ACC112 (cell line): Measurements from ENCODE around the gene TNNI3K.
A peak's percentile ranks its signal among the peaks of the same experiment; 100 is the strongest.

Experiments
- H2AFZ ChIP-seq: fragments of 200-600 bp; sonication (generic); one replicate; pipeline ENCODE4 v1.6.0; 2017; ENCODE audit warnings: antibody characterized with exemption, low read length; ENCODE audit not compliant: unreplicated experiment
- H3K27ac ChIP-seq: fragments of 200-600 bp; sonication (generic); 2 replicates; pipeline ENCODE4 v1.5.1; 2014; ENCODE audit warnings: low read depth, mild to moderate bottlenecking, antibody characterized with exemption, low read length, moderate library complexity
- H3K27me3 ChIP-seq: fragments of 200-600 bp; sonication (generic); 2 replicates; pipeline ENCODE4 v1.6.1; 2014; ENCODE audit warnings: mild to moderate bottlenecking, antibody characterized with exemption, low read length, moderate library complexity, mixed read lengths; ENCODE audit not compliant: insufficient read depth
- H3K36me3 ChIP-seq: fragments of 200-600 bp; sonication (generic); 2 replicates; pipeline ENCODE4 v1.6.1; 2016; ENCODE audit warnings: mild to moderate bottlenecking, antibody characterized with exemption, low read length, moderate library complexity, mixed read lengths; ENCODE audit not compliant: insufficient read depth
- H3K4me1 ChIP-seq: fragments of 200-600 bp; sonication (generic); one replicate; pipeline ENCODE4 v1.6.1; 2016; ENCODE audit warnings: low read length, mixed read lengths; ENCODE audit not compliant: insufficient read depth, unreplicated experiment, control insufficient read depth
- H3K4me3 ChIP-seq: fragments of 200-600 bp; sonication (generic); 2 replicates; pipeline ENCODE4 v1.5.1; 2014; ENCODE audit warnings: mild to moderate bottlenecking, low read depth, low read length
- H3K79me2 ChIP-seq: fragments of 200-600 bp; sonication (generic); one replicate; pipeline ENCODE4 v1.6.0; 2016; ENCODE audit warnings: low read length; ENCODE audit not compliant: control insufficient read depth, unreplicated experiment, insufficient read depth

TNNI3K gene, protein sequence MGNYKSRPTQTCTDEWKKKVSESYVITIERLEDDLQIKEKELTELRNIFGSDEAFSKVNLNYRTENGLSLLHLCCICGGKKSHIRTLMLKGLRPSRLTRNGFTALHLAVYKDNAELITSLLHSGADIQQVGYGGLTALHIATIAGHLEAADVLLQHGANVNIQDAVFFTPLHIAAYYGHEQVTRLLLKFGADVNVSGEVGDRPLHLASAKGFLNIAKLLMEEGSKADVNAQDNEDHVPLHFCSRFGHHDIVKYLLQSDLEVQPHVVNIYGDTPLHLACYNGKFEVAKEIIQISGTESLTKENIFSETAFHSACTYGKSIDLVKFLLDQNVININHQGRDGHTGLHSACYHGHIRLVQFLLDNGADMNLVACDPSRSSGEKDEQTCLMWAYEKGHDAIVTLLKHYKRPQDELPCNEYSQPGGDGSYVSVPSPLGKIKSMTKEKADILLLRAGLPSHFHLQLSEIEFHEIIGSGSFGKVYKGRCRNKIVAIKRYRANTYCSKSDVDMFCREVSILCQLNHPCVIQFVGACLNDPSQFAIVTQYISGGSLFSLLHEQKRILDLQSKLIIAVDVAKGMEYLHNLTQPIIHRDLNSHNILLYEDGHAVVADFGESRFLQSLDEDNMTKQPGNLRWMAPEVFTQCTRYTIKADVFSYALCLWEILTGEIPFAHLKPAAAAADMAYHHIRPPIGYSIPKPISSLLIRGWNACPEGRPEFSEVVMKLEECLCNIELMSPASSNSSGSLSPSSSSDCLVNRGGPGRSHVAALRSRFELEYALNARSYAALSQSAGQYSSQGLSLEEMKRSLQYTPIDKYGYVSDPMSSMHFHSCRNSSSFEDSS

DNA sequence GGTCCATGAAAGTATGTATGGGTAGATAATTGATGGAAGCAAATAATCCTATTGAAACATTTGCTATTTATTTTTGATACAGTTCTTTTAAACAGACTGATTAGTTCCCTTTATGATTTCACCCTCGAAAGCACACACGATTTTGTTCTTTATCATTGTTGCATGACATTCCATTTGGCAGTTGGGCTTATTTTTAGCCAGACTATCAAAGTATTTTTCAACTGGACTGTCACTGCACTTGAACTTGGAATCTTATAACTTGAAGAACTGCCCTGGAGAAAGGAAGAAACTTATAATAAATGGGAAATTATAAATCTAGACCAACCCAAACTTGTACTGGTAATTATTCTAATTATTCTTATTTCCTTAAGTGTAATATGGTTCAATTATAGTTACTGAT, at the start of gene TNNI3K:
Gene TNNI3K (plus strand): TSS at position 235 of the 400 bp plus-strand sequence. CDS start 65 bp downstream, at position 300.
- Histone ChIP-seq H3K36me3 (no peaks in the 10 kb centered on the region), H2AFZ (no peak within 1 kb of the TSS), H3K27me3 (no peaks in the 10 kb centered on the region), H3K27ac (no peak within 1 kb of the TSS), H3K4me3 (no peak within 1 kb of the TSS), H3K79me2 (no peaks in the 10 kb centered on the region), H3K4me1 (no peaks in the 10 kb centered on the region)

DNA sequence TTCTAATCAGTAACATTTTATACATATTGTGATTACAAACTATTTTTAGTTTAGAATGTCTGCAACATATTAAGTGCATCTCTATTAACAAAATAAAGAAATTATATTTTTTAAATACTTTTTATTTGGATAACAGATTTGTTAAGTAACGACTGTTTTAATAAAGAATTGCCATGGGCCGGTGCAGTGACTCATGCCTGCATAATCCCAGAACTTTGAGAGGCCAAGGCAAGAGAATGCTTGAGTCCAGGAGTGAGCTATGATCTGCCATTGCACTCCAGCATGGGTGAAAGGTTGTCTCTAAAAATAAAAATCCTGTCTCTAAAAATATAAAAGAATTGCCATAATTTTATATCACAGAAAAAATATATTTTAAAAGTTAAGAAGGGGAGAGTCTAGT, 41.3 kb upstream of the TNNI3K start:
- Histone ChIP-seq H3K27ac (no peak overlapping the region), H3K36me3 (no peaks in the 10 kb centered on the region), H3K4me1 (peaks cover under 1% of the 10 kb centered on the region)

GRCh38 chr1:74195339-74195738, 39.8 kb upstream of the TNNI3K start:
- H3K79me2 ChIP-seq, result peaks cover 11% of the 10 kb centered on the region

More for the DNA sequence above, 41.3 kb upstream of the TNNI3K start:
- Histone ChIP-seq H3K27me3 (no peaks in the 10 kb centered on the region), H3K4me3 (no peak overlapping the region), H2AFZ (no peak overlapping the region), H3K79me2 (peaks cover 4% of the 10 kb centered on the region)

GRCh38 chr1:74197255-74197654, 37.9 kb upstream of the TNNI3K start:
- H3K27ac ChIP-seq, result peak overlapping the region; percentile 72
- H3K4me1 ChIP-seq, result peaks cover 7% of the 10 kb centered on the region
- H2AFZ ChIP-seq, result peak overlapping the region; percentile 96
- H3K79me2 ChIP-seq, result peaks cover 11% of the 10 kb centered on the region
- H3K36me3 ChIP-seq, result peaks cover 5% of the 10 kb centered on the region; the same call in 1 of the 2 replicates
- H3K4me3 ChIP-seq, result peak overlapping the region; percentile 80
- H3K27me3 ChIP-seq, result no peaks in the 10 kb centered on the region

More at GRCh38 chr1:74195339-74195738, 39.8 kb upstream of the TNNI3K start:
- H3K36me3 ChIP-seq, result no peaks in the 10 kb centered on the region
- no peak overlapping the region for H3K4me3 ChIP-seq
- H3K4me1 ChIP-seq, result peaks cover 7% of the 10 kb centered on the region
- no peak overlapping the region for H2AFZ ChIP-seq
- no peak overlapping the region for H3K27ac ChIP-seq
- no peaks in the 10 kb centered on the region for H3K27me3 ChIP-seq

GRCh38 chr1:74197657-74198552, 37.3 kb upstream of the TNNI3K start, which contains the start of the genes FPGT and LRRIQ3:
Gene FPGT, plus strand, starts transcription at chr1:74198242. Its CDS starts 37 bp downstream, at chr1:74198279.
Gene LRRIQ3, minus strand, starts transcription at chr1:74198176. Its CDS starts 14,492 bp downstream, at chr1:74183684.
- peak within 1 kb of the TSS; percentile 80 for H3K4me3 ChIP-seq
- H3K4me1 ChIP-seq, result peaks cover 7% of the 10 kb centered on the region
- no peaks in the 10 kb centered on the region for H3K27me3 ChIP-seq

GRCh38 chr1:74199504-74199903, 35.7 kb upstream of the TNNI3K start:
- Histone ChIP-seq H2AFZ (no peak overlapping the region), H3K4me3 (peak overlapping the region; percentile 80), H3K27ac (no peak overlapping the region), H3K79me2 (peaks cover 11% of the 10 kb centered on the region), H3K27me3 (no peaks in the 10 kb centered on the region), H3K36me3 (peaks cover 5% of the 10 kb centered on the region; the same call in 1 of the 2 replicates), H3K4me1 (peaks cover 7% of the 10 kb centered on the region)

More at GRCh38 chr1:74197657-74198552, 37.3 kb upstream of the TNNI3K start, which contains the start of the genes FPGT and LRRIQ3:
- Histone ChIP-seq H3K79me2 (peaks cover 11% of the 10 kb centered on the region), H3K27ac (peak within 1 kb of the TSS; percentile 72), H3K36me3 (peaks cover 5% of the 10 kb centered on the region; the same call in 1 of the 2 replicates), H2AFZ (peak within 1 kb of the TSS; percentile 96)

- H3K4me1 ChIP-seq, result no peaks in the 10 kb centered on the region
- H3K79me2 ChIP-seq, result no peaks in the 10 kb centered on the region
- no peak overlapping the region for H2AFZ ChIP-seq
- no peak overlapping the region for H3K4me3 ChIP-seq
- H3K27me3 ChIP-seq, result no peaks in the 10 kb centered on the region
- H3K27ac ChIP-seq, result no peak overlapping the region
- peaks cover 5% of the 10 kb centered on the region; the same call in 1 of the 2 replicates for H3K36me3 ChIP-seq
These were observed 29.9 kb upstream of the TNNI3K start for GRCh38 chr1:74205266-74205665.

GRCh38 chr1:74215229-74215628, 20.0 kb upstream of the TNNI3K start:
- no peak overlapping the region for H3K4me3 ChIP-seq
- H3K27ac ChIP-seq, result no peak overlapping the region
- no peaks in the 10 kb centered on the region for H3K27me3 ChIP-seq
- H2AFZ ChIP-seq, result no peak overlapping the region
- H3K4me1 ChIP-seq, result no peaks in the 10 kb centered on the region
- no peaks in the 10 kb centered on the region for H3K79me2 ChIP-seq
- H3K36me3 ChIP-seq, result no peaks in the 10 kb centered on the region

GRCh38 chr1:74222701-74223100, 12.5 kb upstream of the TNNI3K start:
- Histone ChIP-seq H3K4me3 (no peak overlapping the region), H3K27me3 (no peaks in the 10 kb centered on the region)

DNA sequence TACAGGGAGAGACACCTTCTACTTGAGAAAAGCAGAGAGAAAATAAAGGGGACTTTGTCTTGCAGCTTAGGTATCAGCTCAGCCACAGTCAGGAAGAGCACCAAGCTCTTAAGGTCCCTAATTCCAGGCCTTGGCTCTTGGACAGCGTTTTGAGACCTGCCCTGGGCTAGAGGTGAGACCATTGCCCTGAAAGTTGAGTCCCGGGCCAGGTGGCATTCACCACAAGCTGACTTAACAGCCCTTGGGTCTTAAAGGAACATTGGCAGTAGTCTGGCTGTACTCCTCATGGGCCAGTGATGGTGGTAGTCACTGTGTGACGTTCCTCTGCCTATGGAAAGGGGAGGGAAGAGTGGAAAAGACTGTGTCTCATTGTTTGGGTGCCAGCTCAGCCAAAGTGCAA, 11.7 kb upstream of the TNNI3K start:
- Histone ChIP-seq H2AFZ (no peak overlapping the region), H3K4me3 (no peak overlapping the region), H3K79me2 (no peaks in the 10 kb centered on the region), H3K36me3 (no peaks in the 10 kb centered on the region), H3K4me1 (peaks cover 5% of the 10 kb centered on the region), H3K27me3 (no peaks in the 10 kb centered on the region), H3K27ac (no peak overlapping the region)

More at GRCh38 chr1:74222701-74223100, 12.5 kb upstream of the TNNI3K start:
- no peaks in the 10 kb centered on the region for H3K36me3 ChIP-seq
- peaks cover 5% of the 10 kb centered on the region for H3K4me1 ChIP-seq
- no peaks in the 10 kb centered on the region for H3K79me2 ChIP-seq
- H2AFZ ChIP-seq, result no peak overlapping the region
- H3K27ac ChIP-seq, result no peak overlapping the region
